Posterior vena cava (tissue), 2 donors: ENCODE results near the gene ADAMTS6. TPM values are rescaled to one million over a fixed set of nuclear protein-coding genes. Genes with fewer than 3 reads are reported as not detected.
"Not testable (repeated sequence)": the region's sequence is repeated elsewhere in the genome, so short reads cannot be mapped to it uniquely, and the experiment has no call there.

Experiments used
- DNase-seq: peaks from one replicate; pipeline ENCODE4 v3.0.0-alpha.2; 2020; ENCODE audit warnings: low spot score
- intact Hi-C, 2 donors: fragments of 100-400 bp; cut with DNase I; formaldehyde crosslinking; loops; one replicate each; pipeline versions ENCODE4 v1.14.1 to v1.14.2; 2022 to 2023
- total RNA-seq, 2 donors: library from RNA; stranded (reverse); fragmentation: NEBNext Ultra II Directional; extraction: Animal tissue kit (Norgen Biotek cat#: 25700); gene quantifications; one replicate each; pipeline ENCODE4 v1.2.1, GENCODE V29; 2021
- donor health status: DM: yes; HTN: yes; CAD: no.
- donor health status: DM: yes; HTN: yes; CAD: no.

ADAMTS6 gene
- total RNA-seq, 2 donors from 2014 or later: 5.5 to 14.4 TPM

- DNase-seq: no peak
- intact Hi-C loops: loop anchor here in 1 of 2 donors (2.0 kb wide), 1 partner anchor 63 kb away; no protein-coding TSS in a partner anchor
Measured at GRCh38 chr5:65395526-65396155, 86.1 kb downstream of the ADAMTS6 start.

GRCh38 chr5:65394087-65394486 is 87.6 kb downstream of the ADAMTS6 start:
- intact Hi-C loops: loop anchor here in 1 of 2 donors (2.0 kb wide), 1 partner anchor 61 kb away; no protein-coding TSS in a partner anchor
- peak; percentile 84 for DNase-seq

GRCh38 chr5:65391591-65391990 is 90.1 kb downstream of the ADAMTS6 start:
- intact Hi-C loops: no loop called here
- DNase-seq: no peak

- intact Hi-C loops: no loop called here
- no peak for DNase-seq
Measured at GRCh38 chr5:65390208-65390607, 91.5 kb downstream of the ADAMTS6 start.

GRCh38 chr5:65383859-65384258 is 97.9 kb downstream of the ADAMTS6 start:
- no peak for DNase-seq

GRCh38 chr5:65382582-65382981 is 99.1 kb downstream of the ADAMTS6 start:
- no peak for DNase-seq
- intact Hi-C loops: no loop called here

More at GRCh38 chr5:65383859-65384258, 97.9 kb downstream of the ADAMTS6 start:
- intact Hi-C loops: no loop called here

- intact Hi-C loops: not testable (repeated sequence)
Measured at GRCh38 chr5:65370505-65370904, 111.2 kb downstream of the ADAMTS6 start.

GRCh38 chr5:65366655-65367054 is 115.1 kb downstream of the ADAMTS6 start:
- intact Hi-C loops: no loop called here
- no peak for DNase-seq

More at GRCh38 chr5:65370505-65370904, 111.2 kb downstream of the ADAMTS6 start:
- not testable (repeated sequence) for DNase-seq

GRCh38 chr5:65364907-65365306 is 116.8 kb downstream of the ADAMTS6 start:
- intact Hi-C loops: no loop called here
- DNase-seq: no peak

- no peak for DNase-seq
- intact Hi-C loops: no loop called here
Measured at GRCh38 chr5:65363499-65363898, 118.2 kb downstream of the ADAMTS6 start.

GRCh38 chr5:65359981-65360380 is 121.7 kb downstream of the ADAMTS6 start:
- intact Hi-C loops: no loop called here
- DNase-seq: peak; percentile 23

- intact Hi-C loops: no loop called here
- no peak for DNase-seq
Measured at GRCh38 chr5:65359569-65359968, 122.2 kb downstream of the ADAMTS6 start.

GRCh38 chr5:65356274-65356673 is 125.4 kb downstream of the ADAMTS6 start:
- DNase-seq: no peak
- intact Hi-C loops: no loop called here

GRCh38 chr5:65355301-65355700 is 126.4 kb downstream of the ADAMTS6 start:
- intact Hi-C loops: no loop called here
- DNase-seq: no peak

GRCh38 chr5:65341835-65342234 is 139.9 kb downstream of the ADAMTS6 start:
- intact Hi-C loops: no loop called here
- DNase-seq: no peak

- intact Hi-C loops: loop anchor here in 1 of 2 donors (1.0 kb wide), 1 partner anchor 42 kb away; no protein-coding TSS in a partner anchor
- peak; percentile 54 for DNase-seq
Measured at GRCh38 chr5:65338606-65339151, 143.0 kb downstream of the ADAMTS6 start.

GRCh38 chr5:65334077-65334476 is 147.6 kb downstream of the ADAMTS6 start:
- DNase-seq: no peak
- intact Hi-C loops: no loop called here

- intact Hi-C loops: loop anchor here in 1 of 2 donors (2.0 kb wide), 1 partner anchor 62 kb away; no protein-coding TSS in a partner anchor
- DNase-seq: no peak
Measured at GRCh38 chr5:65332591-65332990, 149.1 kb downstream of the ADAMTS6 start.

- intact Hi-C loops: no loop called here
Measured at GRCh38 chr5:65329266-65329665, 152.5 kb downstream of the ADAMTS6 start.

GRCh38 chr5:65327582-65327981 is 154.1 kb downstream of the ADAMTS6 start:
- no peak for DNase-seq
- intact Hi-C loops: no loop called here

More at GRCh38 chr5:65329266-65329665, 152.5 kb downstream of the ADAMTS6 start:
- no peak for DNase-seq

- no peak for DNase-seq
- intact Hi-C loops: no loop called here
Measured at GRCh38 chr5:65326922-65327321, 154.8 kb downstream of the ADAMTS6 start.
